ENCODE data around the gene LARP4. TPM values are rescaled to one million over a fixed set of nuclear protein-coding genes. Genes with fewer than 3 reads are reported as not detected.

The LARP4 gene
- total and polyA plus RNA-seq, 2 of the 4 experiments (the other 2 are of a cell fraction): 11.3 to 42.5 TPM

GRCh38 chr12:50403001-50403440 lies 2.3 kb downstream of the LARP4 start:
- dilution Hi-C loops (cut with HindIII; ENCODE audit: low sequenced_read_pairs, unreplicated experiment): no loop called here
- POLR2A ChIA-PET (ENCODE audit: unreplicated experiment): no interaction called here
- no peak overlapping the region for H4K91ac ChIP-seq (ENCODE audit: insufficient read depth, low read depth, low read length)

More at GRCh38 chr12:50403001-50403440, 2.3 kb downstream of the LARP4 start:
- H3K4ac ChIP-seq (ENCODE audit: low read depth, low read length): no peak overlapping the region
- no peak overlapping the region for H3K4me3 ChIP-seq (ENCODE audit: insufficient read depth, low read depth, low read length)
- no peak for DNase-seq
- H3K27me3 ChIP-seq (ENCODE audit: control insufficient read depth, insufficient read depth, low read length): no peaks in the 10 kb centered on the region
- H3K36me3 ChIP-seq (ENCODE audit: control insufficient read depth, insufficient read depth, low read length): no peaks in the 10 kb centered on the region
- H4K20me1 ChIP-seq (ENCODE audit: insufficient read depth, low read length): peaks cover 49% of the 10 kb centered on the region
- H2AK9ac ChIP-seq (replicated peaks; ENCODE audit: low read depth, low read length, poor library complexity): no peak overlapping the region
- no CpG with 5 or more reads among the region's 3 CpGs for WGBS, 2 experiments (ENCODE audit: extremely low coverage in 2 of 2, insufficient read length in 1 of 2)
- H3K4me2 ChIP-seq (ENCODE audit: low read depth, low read length): peak overlapping the region; percentile 97
- no peak overlapping the region for H2BK15ac ChIP-seq (ENCODE audit: low read depth, low read length)
- CTCF ChIA-PET: interaction anchor here (0.7 to 0.9 kb wide), 2 partner anchors 13 to 30 kb away, joined by 3 to 4 read pairs; no protein-coding TSS in a partner anchor
- no peak overlapping the region for H3K56ac ChIP-seq (ENCODE audit: extremely low read depth, insufficient read depth, low read length)
- peaks cover 7% of the 10 kb centered on the region; the same call in 1 of the 2 replicates for H3K9me1 ChIP-seq (ENCODE audit: insufficient read depth, low read length)
- 0 out of 2 replicates have a peak overlapping the region, but pooled peaks have one; percentile 72 for H3K23ac ChIP-seq (ENCODE audit: low read depth, low read length)
- H3K27ac ChIP-seq (ENCODE audit: insufficient read depth, low read length): no peak overlapping the region
- peaks cover 3 to 39% of the 10 kb centered on the region in 2 experiments for H3K79me1 ChIP-seq (ENCODE audit: low read depth in 1 of 2, low read length in 2 of 2)
- H4K8ac ChIP-seq (ENCODE audit: low read depth in 2 of 2, low read length in 2 of 2): no peak overlapping the region
- no peak for TF ChIP-seq CEBPB (IDR thresholded peaks at IDR 0.05; ENCODE audit: low read depth, low read length)
- H3K9ac ChIP-seq (ENCODE audit: low read depth, low read length): peak overlapping the region; percentile 89; the same call in 1 of the 2 replicates
- H3K18ac ChIP-seq (ENCODE audit: low read depth, low read length): no peak overlapping the region
- intact Hi-C loops (cut with micrococcal nuclease) (loop anchor here (5.0 kb wide), 1 partner anchor 181 kb away; no protein-coding TSS in a partner anchor), in situ Hi-C loops (cut with MboI; ENCODE audit: low sequenced_read_pairs) (no loop called here)
- no peak overlapping the region for H2BK120ac ChIP-seq (ENCODE audit: low read depth, low read length)
- H3K9me3 ChIP-seq (ENCODE audit: control insufficient read depth, insufficient read depth, low read length): no peaks in the 10 kb centered on the region
- ATAC-seq (ENCODE audit: low read depth): no peak
- H3K14ac ChIP-seq (replicated peaks; ENCODE audit: low read depth, low read length): no peak overlapping the region
- no peak overlapping the region for H2AFZ ChIP-seq (replicated peaks; ENCODE audit: low read length, poor library complexity)
- no peak overlapping the region for H2BK20ac ChIP-seq (ENCODE audit: low read depth, low read length)
- H3K4me1 ChIP-seq (ENCODE audit: control insufficient read depth, insufficient read depth, low read length): peaks cover 3% of the 10 kb centered on the region; the same call in 1 of the 2 replicates
- BruUV-seq (replicated peaks): no TSS peak
- no peak overlapping the region for H4K5ac ChIP-seq (ENCODE audit: low read depth, low read length)
- peak overlapping the region; percentile 62 for H2BK5ac ChIP-seq (ENCODE audit: low read depth, low read length, poor library complexity, severe bottlenecking)
- H2AK5ac ChIP-seq (ENCODE audit: low read depth, low read length): no peak overlapping the region

All from IMR-90 (cell line).